ENCODE measurements around the gene TBC1D10B.

TBC1D10B gene

GRCh38 chr16:30372725-30373124 lies 2.4 kb upstream of the TBC1D10B start:
- no peak for DNase-seq

GRCh38 chr16:30372038-30372712 lies 1.9 kb upstream of the TBC1D10B start:
- DNase-seq, result no peak

- DNase-seq, result no peak
Measured at GRCh38 chr16:30371248-30371816, 1.0 kb upstream of the TBC1D10B start.

GRCh38 chr16:30369938-30370455 lies 297 bp downstream of the TBC1D10B start:
- DNase-seq, result no peak

- DNase-seq, result no peak
Measured at GRCh38 chr16:30369091-30369937, 980 bp downstream of the TBC1D10B start.

GRCh38 chr16:30368792-30369090 lies 1.6 kb downstream of the TBC1D10B start:
- DNase-seq, result no peak

- DNase-seq, result no peak
Measured at GRCh38 chr16:30368122-30368791, 2.0 kb downstream of the TBC1D10B start.

GRCh38 chr16:30367349-30368009 lies 2.8 kb downstream of the TBC1D10B start:
- DNase-seq, result no peak

- no peak for DNase-seq
Measured at GRCh38 chr16:30366511-30366910, 3.8 kb downstream of the TBC1D10B start.

- DNase-seq, result no peak
Measured at GRCh38 chr16:30365200-30365599, 5.1 kb downstream of the TBC1D10B start.

- DNase-seq, result no peak
Measured at GRCh38 chr16:30361180-30361579, 9.1 kb downstream of the TBC1D10B start.

GRCh38 chr16:30359871-30360170 lies 10.5 kb downstream of the TBC1D10B start:
- no peak for DNase-seq

- DNase-seq, result no peak
Measured at GRCh38 chr16:30358990-30359870, 11.1 kb downstream of the TBC1D10B start.

GRCh38 chr16:30358577-30358936 lies 11.7 kb downstream of the TBC1D10B start:
- DNase-seq, result no peak

GRCh38 chr16:30357715-30358576 lies 12.3 kb downstream of the TBC1D10B start:
- no peak for DNase-seq

GRCh38 chr16:30357085-30357714 lies 13.1 kb downstream of the TBC1D10B start:
- DNase-seq, result no peak

- no peak for DNase-seq
Measured at GRCh38 chr16:30356401-30357084, 13.8 kb downstream of the TBC1D10B start.

- no peak for DNase-seq
Measured at GRCh38 chr16:30355954-30356308, 14.4 kb downstream of the TBC1D10B start.

GRCh38 chr16:30355144-30355953 lies 14.9 kb downstream of the TBC1D10B start, which contains the start of gene CD2BP2:
TSS of gene CD2BP2 (minus strand) at chr16:30355308. CDS start at chr16:30354681, 627 bp downstream.
- peak; percentile 90 for DNase-seq
